PC-3 (cell line): ENCODE data around the gene NTM.

Source experiments
- EZH2phosphoT487 ChIP-seq: fragments of 300-600 bp; sonication (generic); IDR thresholded peaks from 2 replicates; pipeline ENCODE4 v1.6.1; 2018; ENCODE audit warnings: mild to moderate bottlenecking, antibody characterized with exemption, low read length, borderline replicate concordance
- TF ChIP-seq, protein P1 (sequence below): fragments of 300-600 bp; sonication (generic); conservative IDR thresholded peaks from 2 replicates; pipeline ENCODE4 v1.5.1; 2017; ENCODE audit warnings: antibody characterized with exemption, low read depth, mild to moderate bottlenecking, low read length

DNA sequence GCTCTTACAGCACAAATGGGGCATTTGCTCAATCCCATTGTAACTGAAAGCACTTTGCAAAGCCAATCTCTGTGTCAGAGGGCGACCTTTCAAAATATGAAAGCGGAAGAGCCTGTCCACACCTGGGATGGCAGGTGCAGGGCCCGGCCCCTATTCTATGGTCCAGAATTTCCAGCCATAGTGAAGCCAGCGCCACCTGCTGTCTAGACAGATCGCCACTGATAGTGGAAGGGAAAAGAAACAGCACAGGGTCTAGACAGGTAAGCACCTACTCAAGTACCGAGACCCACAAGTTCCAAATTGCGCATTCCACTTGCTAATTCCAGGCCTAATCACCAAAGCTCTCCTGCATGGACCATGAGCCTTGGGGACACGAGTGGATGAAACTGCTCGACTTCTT, 141.4 kb downstream of the NTM start:
- TF ChIP-seq, protein P1, sequence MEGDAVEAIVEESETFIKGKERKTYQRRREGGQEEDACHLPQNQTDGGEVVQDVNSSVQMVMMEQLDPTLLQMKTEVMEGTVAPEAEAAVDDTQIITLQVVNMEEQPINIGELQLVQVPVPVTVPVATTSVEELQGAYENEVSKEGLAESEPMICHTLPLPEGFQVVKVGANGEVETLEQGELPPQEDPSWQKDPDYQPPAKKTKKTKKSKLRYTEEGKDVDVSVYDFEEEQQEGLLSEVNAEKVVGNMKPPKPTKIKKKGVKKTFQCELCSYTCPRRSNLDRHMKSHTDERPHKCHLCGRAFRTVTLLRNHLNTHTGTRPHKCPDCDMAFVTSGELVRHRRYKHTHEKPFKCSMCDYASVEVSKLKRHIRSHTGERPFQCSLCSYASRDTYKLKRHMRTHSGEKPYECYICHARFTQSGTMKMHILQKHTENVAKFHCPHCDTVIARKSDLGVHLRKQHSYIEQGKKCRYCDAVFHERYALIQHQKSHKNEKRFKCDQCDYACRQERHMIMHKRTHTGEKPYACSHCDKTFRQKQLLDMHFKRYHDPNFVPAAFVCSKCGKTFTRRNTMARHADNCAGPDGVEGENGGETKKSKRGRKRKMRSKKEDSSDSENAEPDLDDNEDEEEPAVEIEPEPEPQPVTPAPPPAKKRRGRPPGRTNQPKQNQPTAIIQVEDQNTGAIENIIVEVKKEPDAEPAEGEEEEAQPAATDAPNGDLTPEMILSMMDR: peak; percentile 77
- no peak for TF ChIP-seq EZH2phosphoT487
